ENCODE results near the gene EDA2R. TPM values are rescaled to one million over a fixed set of nuclear protein-coding genes. Genes with fewer than 3 reads are reported as not detected.

The EDA2R gene
- total and polyA plus RNA-seq, 2 of the 8 experiments (the other 6 are each of a cell fraction or from before 2014, with no cell fraction given), result 5.0 to 7.0 TPM

DNA sequence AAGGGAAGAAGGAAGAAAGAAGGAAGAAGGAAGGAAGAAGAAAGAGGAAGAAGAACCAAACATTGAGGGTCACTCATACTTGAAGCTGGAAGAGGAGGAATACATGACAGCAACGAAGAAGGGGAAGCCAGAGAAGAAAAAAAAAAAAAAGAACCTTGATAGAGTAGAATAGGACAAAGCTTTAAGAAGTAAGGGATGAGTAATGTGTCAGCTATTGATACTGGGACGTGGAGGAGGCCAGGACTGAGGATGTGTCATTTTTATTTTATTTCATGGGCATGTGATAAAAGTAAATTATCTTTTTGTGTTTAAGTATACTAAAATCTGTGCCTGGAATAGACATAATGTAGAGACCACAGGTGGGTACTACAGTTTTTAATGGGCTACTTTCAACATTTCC is 6.4 kb downstream of the EDA2R start:
- H3K9ac ChIP-seq (replicated peaks in 1 of 4; ENCODE audit: extremely low read depth in 1 of 4, low read depth in 3 of 4, low read length in 3 of 4), result no peak overlapping the region
- no peak overlapping the region for H3K14ac ChIP-seq (ENCODE audit: insufficient read length)
- no peak overlapping the region for H3K4ac ChIP-seq (replicated peaks; ENCODE audit: insufficient read length, low read depth, low read length)
- H3K36me3 ChIP-seq (ENCODE audit: control insufficient read depth in 2 of 4, insufficient read depth in 4 of 4, low read length in 3 of 4), result no peaks in the 10 kb centered on the region
- no peak for FAIRE-seq
- no peaks in the 10 kb centered on the region for H3K23me2 ChIP-seq (ENCODE audit: low read depth, low read length)
- no peak overlapping the region for H2BK5ac ChIP-seq (ENCODE audit: low read depth, low read length)
- H2AFZ ChIP-seq (ENCODE audit: low read length), result no peak overlapping the region
- H3K18ac ChIP-seq (ENCODE audit: extremely low read depth, low read length), result no peak overlapping the region
- no peak for DNase-seq (ENCODE audit: low read depth in 1 of 2, low spot score in 2 of 2)
- no peak overlapping the region for H2BK15ac ChIP-seq (ENCODE audit: low read length)
- TF ChIP-seq POLR2AphosphoS5 (IDR thresholded peaks at IDR 0.05; ENCODE audit: low read depth, low read length), result no peak
- no peak for TF ChIP-seq BRCA1 (IDR thresholded peaks at IDR 0.05; ENCODE audit: low read depth, low read length)
- no peak for TF ChIP-seq EZH2 (IDR thresholded peaks at IDR 0.05; ENCODE audit: low read depth, low read length, severe bottlenecking)
- no peak for TF ChIP-seq NANOG (IDR thresholded peaks at IDR 0.05; ENCODE audit: insufficient read depth, low read depth, low read length, poor library complexity, severe bottlenecking)
- TF ChIP-seq YY1 (IDR thresholded peaks at IDR 0.05; ENCODE audit: low read depth, low read length), result no peak
- TF ChIP-seq CHD2 (IDR thresholded peaks at IDR 0.05; ENCODE audit: low read length), result no peak
- ChIA-PET CTCF (ENCODE audit: partially characterized antibody) (interaction anchor here (0.7 kb wide), 1 partner anchor 1268 kb away, joined by 3 read pairs; no protein-coding TSS in a partner anchor), POLR2A (ENCODE audit: partially characterized antibody) (no interaction called here)
- H2BK20ac ChIP-seq (ENCODE audit: low read length), result no peak overlapping the region
- no peaks in the 10 kb centered on the region for H3K9me3 ChIP-seq (ENCODE audit: insufficient read depth in 2 of 2, low read depth in 1 of 2, low read length in 1 of 2)
- H2BK12ac ChIP-seq (ENCODE audit: low read depth, low read length), result no peak overlapping the region
- no peak overlapping the region for H4K5ac ChIP-seq (ENCODE audit: insufficient read length, low read depth, low read length)
- H2AK5ac ChIP-seq (ENCODE audit: low read depth, low read length), result no peak overlapping the region
- H3K27me3 ChIP-seq (replicated peaks in 1 of 4; ENCODE audit: control insufficient read depth in 3 of 4, extremely low read depth in 1 of 4, insufficient read depth in 3 of 4, low read length in 3 of 4), result no peaks in the 10 kb centered on the region
- H3K27ac ChIP-seq (ENCODE audit: low read depth, low read length), result no peak overlapping the region
- no peaks in the 10 kb centered on the region; the same call in 1 of the 2 replicates for H3K79me1 ChIP-seq (ENCODE audit: low read depth, low read length)
- no peak overlapping the region for H3K56ac ChIP-seq (replicated peaks; ENCODE audit: insufficient read length, low read depth, low read length)
- H2BK120ac ChIP-seq (replicated peaks; ENCODE audit: low read depth, low read length), result no peak overlapping the region
- H4K20me1 ChIP-seq (replicated peaks in 1 of 2; ENCODE audit: control insufficient read depth in 1 of 2, insufficient read depth in 2 of 2, low read length in 2 of 2), result no peaks in the 10 kb centered on the region
- WGBS, 2 experiments (ENCODE audit: extremely low coverage in 1 of 2, insufficient coverage in 1 of 2, insufficient read length in 1 of 2, insufficient replicate concordance in 2 of 2, low coverage in 1 of 2, low lambda C conversion rate in 2 of 2, missing lambda C conversion rate in 1 of 2), result 78% methylated on average over 1 of the region's 2 CpGs; no CpG with 5 or more reads in 1 of the 2 experiments
- H4K91ac ChIP-seq (replicated peaks; ENCODE audit: insufficient read length, low read length), result no peak overlapping the region
- no peaks in the 10 kb centered on the region; a peak in 1 of 7 replicates for H3K4me1 ChIP-seq (replicated peaks in 1 of 4; ENCODE audit: control insufficient read depth in 3 of 4, insufficient read depth in 4 of 4, low read length in 3 of 4)
- no peak overlapping the region for H4K8ac ChIP-seq (ENCODE audit: extremely low read depth, insufficient read depth, low read length)
- peaks cover 0 to 28% of the 10 kb centered on the region in 2 experiments; a peak in 2 of 4 replicates for H3K79me2 ChIP-seq (ENCODE audit: control insufficient read depth in 1 of 2, insufficient read depth in 2 of 2, low read length in 2 of 2)
- no peak overlapping the region for H3K4me2 ChIP-seq (ENCODE audit: insufficient read depth in 1 of 2, low read depth in 2 of 2, low read length in 2 of 2)
- no peak overlapping the region for H3K23ac ChIP-seq (ENCODE audit: insufficient read length)
- H3K4me3 ChIP-seq (ENCODE audit: extremely low read depth in 1 of 4, insufficient read depth in 2 of 4, low read depth in 3 of 4, low read length in 4 of 4), result no peak overlapping the region

All from H1 (cell line).